ENCODE results near the gene SMPDL3B.

SMPDL3B gene

GRCh38 chr1:27940870-27941560 is 6.2 kb downstream of the SMPDL3B start:
- no peak for DNase-seq

DNA sequence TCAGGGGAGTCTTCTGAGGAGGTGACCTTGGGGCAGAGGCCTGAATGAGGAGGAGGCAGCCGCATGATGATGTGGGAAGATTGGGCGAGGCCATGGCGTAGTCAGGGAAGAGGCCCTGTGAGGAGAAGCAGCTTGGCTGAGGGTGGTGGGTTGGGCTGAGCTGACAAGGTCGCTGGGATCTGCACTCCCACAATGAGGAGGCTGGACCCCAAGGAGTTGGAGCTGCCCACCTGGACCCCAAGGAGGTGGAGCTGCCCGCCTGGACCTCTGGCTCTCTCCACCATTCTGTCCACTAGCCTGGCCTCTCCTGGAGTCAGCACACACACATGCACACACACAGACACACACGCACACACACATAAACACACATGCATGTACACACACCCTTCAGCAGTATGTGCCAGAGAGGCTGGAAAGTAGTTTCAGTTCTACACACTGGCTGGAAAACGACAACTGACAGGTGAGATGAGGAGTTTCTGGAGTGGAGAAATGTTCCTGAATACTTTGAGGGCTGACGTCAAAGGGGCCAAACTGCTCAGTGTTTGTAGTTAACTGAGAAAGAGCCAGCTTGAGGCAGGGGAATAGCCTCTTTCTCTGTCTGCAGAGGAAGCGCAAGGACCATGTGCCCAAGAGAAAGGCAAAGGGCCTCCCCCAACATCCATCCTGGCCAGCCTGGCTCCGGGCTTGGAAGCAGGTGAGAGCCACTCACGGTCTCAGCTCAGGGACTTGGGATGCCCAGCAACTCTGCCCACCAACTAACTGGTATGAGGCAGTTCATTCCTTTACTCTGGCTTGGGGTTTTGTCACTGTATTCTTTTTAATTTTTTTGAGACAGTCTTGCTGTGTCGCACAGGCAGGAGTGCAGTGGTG is 7.1 kb downstream of the SMPDL3B start:
- DNase-seq, result no peak

DNA sequence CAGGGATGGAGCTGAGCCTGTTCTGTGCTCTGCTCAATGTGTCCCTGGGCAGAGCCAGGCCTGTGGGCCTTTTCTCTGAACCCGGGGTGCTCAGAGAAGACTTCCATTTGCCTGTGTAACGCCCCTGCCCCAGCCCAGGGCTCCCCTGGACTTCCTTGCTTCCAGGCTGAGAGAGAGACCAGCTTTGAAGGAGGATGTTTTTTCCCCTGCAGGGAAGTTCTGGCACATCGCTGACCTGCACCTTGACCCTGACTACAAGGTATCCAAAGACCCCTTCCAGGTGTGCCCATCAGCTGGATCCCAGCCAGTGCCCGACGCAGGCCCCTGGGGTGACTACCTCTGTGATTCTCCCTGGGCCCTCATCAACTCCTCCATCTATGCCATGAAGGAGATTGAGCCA is 10.2 kb downstream of the SMPDL3B start:
- no peak for DNase-seq

DNA sequence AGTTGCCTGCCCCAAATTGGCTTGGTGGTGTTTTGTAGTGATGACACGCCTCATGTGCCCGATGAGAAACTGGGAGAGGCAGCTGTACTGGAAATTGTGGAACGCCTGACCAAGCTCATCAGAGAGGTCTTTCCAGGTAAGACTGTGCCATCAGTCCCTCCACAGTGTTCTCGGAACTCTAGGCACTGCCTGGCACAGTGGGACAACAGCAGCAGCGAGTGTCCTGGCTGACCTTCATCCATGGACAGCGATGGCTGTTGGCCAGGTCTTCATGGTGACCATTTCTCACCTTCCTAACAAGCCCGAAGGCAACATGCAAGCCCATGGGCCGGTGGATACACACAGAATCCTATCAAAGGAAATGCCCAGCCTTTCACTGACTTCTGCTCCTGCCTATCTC is 14.2 kb downstream of the SMPDL3B start:
- no peak for DNase-seq

DNA sequence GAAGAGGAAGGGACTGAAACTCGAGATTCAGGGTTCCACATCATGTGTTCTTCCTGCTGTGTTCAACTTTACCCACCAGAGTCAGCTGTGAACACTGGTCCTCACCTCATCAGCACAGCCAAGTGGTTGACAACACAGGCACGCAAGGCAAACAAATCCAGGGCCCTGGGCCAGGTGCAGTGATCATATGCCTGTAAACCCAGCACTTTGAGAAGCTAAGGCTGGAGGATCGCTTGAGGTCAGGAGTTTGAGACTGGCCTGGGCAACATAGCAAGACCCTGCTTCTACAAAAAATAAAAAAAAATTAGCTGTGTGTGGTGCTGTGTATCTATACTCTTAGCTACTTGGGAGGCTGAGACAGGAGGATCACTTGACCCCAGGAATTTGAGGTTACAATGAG is 16.6 kb downstream of the SMPDL3B start:
- no peak for DNase-seq

GRCh38 chr1:27952147-27952546 is 17.3 kb downstream of the SMPDL3B start:
- DNase-seq, result no peak

- DNase-seq, result no peak
Measured at GRCh38 chr1:27954186-27954585, 19.4 kb downstream of the SMPDL3B start.

DNA sequence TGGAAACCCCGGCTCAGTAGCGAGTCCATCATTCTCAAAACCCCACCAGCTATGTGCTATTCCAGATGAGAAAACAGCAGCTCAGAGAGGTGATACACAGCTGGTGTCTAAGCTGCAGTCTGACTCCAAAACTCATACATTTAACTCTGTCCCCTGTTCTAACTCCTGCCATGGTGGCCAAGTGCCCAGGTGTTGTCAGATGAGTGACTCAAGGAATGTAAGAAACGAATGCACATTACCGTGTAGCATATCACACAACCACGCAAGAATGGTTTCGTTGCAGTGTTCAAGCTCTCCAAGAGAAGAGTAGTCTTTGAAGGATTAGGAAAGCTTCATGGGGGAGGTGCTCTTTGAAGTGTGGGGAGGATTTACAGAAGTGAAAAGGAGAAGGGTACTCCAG is 20.3 kb downstream of the SMPDL3B start:
- DNase-seq, result no peak

GRCh38 chr1:27956761-27957160 is 22.0 kb downstream of the SMPDL3B start:
- DNase-seq, result no peak

DNA sequence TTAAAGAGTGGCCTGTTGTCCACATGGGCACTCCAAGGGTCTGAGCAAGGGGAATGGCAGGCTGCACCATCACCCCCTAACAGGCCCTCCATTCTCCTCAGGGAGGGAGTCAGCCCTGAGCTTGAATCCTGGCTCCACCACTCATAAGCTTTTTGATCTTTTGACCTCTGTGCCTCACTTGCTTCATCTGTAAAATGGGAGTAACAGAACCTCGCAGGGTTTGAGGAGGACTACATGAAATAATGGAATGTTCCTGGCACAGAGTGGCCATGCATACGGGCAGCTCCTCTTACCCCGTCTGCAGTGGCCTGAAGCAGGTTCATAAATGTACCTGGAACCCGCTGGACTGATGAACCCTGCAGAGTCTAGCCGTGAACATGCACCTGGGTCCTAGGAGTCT is 22.9 kb downstream of the SMPDL3B start:
- DNase-seq, result no peak

- DNase-seq, result no peak
Measured at GRCh38 chr1:27958513-27958912, 23.7 kb downstream of the SMPDL3B start.

DNA sequence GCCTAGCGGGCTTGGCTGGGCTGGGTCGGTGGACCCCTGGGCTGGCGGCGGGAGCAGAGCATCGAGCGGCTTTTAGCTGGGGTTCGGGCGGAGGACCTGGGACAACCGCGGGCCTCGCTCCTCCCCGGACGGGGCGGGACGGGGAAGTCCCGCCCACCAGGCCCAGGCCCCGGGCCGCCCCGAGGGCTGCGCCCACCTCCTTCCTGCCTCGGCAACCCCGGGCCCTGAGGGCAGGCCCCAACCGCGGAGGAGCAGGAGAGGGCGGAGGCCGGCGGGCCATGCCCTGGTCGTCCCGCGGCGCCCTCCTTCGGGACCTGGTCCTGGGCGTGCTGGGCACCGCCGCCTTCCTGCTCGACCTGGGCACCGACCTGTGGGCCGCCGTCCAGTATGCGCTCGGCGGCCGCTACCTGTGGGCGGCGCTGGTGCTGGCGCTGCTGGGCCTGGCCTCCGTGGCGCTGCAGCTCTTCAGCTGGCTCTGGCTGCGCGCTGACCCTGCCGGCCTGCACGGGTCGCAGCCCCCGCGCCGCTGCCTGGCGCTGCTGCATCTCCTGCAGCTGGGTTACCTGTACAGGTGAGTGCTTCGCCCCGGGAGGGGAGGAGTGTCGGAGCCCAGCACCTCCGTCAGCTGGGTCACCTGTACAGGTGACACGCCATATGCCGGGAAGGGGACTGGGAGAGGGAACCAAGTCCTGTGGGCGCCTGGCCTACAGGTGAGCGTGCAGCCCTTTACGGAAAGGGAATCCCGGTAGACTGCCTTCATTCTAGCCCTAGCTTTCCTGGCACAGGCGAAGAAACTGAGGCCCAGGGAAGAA is 25.2 kb downstream of the SMPDL3B start, which contains the start of gene XKR8:
TSS of gene XKR8 (plus strand) at position 182 of the 812 bp plus-strand sequence. CDS start at position 279, 97 bp downstream.
- DNase-seq, result peak; percentile 63 to 68

DNA sequence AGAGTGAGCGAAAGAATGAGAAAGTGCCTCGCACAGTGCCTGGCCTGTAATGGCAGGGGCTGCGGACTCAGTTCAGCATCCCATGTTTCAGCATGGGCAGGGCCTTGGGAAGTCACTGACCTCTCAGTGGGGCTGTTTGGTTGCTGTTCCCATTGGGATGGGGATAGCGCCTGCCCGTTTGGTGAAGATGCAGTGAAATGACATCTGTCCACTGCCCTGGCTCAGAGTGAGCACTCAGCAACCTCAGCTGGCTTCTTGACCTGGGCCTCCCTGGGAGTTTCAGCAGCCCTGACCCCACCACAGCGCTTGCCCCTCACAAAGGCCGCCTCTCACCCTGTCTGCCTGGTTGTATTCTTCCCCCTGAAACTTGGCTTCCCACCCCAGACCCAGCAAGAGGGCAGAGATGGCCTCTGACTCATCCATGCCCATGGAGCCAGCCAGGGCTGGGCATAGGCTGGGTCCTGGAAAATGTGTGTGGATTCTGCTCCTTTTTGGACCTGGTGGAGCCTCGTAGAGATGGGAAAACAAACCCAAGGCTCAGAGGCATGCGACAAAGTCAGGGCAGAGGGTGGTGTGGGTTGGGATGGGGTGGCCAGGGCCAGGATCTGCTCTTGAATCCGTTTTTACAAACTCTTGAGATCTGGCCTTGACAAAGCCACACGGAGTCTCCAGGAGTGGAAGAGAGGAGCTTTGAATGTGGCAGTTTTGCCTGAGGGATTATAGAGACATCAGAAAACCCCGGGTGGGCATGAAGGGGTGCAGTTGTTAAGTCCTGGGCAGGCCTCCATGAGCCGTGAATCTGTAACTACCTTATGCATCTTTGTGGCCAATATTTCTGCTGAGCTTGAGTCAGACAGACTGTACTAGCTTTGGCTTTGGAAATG is 26.2 kb downstream of the SMPDL3B start:
- DNase-seq, result no peak

DNA sequence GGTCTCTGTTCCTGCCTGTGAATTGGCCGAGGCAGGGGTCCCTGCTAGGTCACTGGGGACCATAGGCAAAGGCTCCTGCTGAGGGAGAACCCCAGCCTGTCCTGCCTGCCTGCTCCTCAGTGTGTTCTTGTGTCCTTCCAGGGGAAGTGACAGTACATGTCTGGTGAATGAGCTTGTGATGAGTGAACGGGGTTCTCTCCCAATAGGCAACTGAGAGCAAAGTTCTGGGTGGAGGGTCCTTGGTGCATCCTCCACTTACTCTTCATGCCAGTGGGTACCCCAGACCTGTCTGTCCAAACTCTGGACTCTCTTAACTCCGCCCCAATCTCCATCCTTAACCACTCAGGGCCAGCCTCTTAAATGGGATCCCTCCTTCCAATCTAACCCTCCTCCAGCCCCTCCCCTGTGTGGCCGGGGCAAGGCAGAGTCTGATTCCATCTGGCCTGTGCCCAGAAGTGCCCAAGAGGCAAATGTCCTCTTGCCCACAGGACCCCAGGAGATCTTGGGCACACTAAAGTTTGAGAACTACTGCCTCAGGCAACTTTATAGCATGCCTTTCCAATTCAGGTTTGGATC is 26.9 kb downstream of the SMPDL3B start:
- DNase-seq, result no peak

GRCh38 chr1:27963393-27963792 is 28.6 kb downstream of the SMPDL3B start:
- DNase-seq, result no peak

GRCh38 chr1:27966402-27967105 is 31.8 kb downstream of the SMPDL3B start:
- DNase-seq, result no peak

DNA sequence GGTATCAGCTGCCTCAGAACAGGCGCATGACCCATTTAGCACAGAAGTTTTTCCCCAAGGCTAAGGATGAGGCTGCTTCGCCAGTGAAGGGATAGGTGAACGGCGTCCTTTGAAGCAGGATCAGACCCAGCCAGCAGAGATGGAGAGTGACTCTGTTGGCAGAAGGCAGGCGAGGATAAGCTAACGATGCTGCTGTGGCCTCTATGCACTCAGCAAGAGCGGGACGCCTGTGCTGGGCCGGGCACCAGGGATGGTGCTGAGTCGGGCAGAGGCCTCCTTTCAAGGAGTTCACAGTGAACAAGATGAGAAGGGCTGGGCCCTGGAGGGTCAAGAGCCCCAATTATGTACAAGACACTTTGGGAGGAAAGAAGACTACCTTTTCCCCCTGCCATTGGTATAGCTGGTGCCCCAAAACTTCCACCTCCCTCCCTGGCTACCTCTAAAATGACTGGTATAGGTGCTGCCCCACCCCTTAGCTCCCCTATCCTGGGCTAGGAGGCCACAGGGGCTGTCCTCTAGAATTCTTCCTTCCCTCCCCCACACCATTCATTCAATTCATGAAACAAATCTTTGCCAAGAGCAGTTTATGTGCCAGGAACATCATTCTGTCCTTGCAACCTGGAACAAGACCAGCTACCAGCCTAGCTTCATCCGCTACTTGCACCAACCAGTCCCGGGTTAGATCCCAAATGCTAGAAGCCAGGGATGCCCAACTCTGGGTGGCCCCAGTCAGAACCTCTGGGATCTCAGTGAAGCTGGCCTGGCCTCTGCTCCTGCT is 32.5 kb downstream of the SMPDL3B start:
- no peak for DNase-seq

- DNase-seq, result no peak
Measured at GRCh38 chr1:27967884-27968466, 33.2 kb downstream of the SMPDL3B start.

GRCh38 chr1:27968692-27969091 is 33.9 kb downstream of the SMPDL3B start:
- DNase-seq, result no peak

DNA sequence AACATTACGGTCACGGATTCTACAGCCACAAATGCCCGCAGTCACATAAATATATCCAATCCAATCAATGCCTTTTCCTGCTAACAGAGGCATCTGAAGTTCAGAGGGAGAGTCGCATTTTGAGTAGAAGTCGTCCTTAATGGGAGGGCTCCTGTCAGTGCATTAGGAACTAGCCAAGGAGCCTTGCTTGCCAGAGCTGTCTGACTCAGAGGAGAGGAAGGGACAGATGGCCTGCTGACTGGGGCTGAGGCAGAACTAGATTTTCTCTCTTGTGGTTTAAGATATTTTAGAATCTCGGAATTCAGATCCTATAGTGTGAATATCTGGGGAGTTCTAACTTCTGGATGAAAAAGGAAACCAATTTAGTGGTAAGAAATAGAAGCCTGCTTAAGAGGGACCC is 35.6 kb downstream of the SMPDL3B start:
- no peak for DNase-seq

All from AML-193 (cell line).